GM19035 (cell line): ENCODE measurements around the gene KRT8.
A peak's percentile ranks its signal among the peaks of the same experiment; 100 is the strongest.
"Not testable (repeated sequence)": the region's sequence is repeated elsewhere in the genome, so short reads cannot be mapped to it uniquely, and the experiment has no call there.

ENCODE experiments used
- ATAC-seq: cut with Tn5 transposase; IDR thresholded peaks from one replicate; pipeline ENCODE4 v1.9.1; 2021; ENCODE audit not compliant: unreplicated experiment

Gene KRT8

DNA sequence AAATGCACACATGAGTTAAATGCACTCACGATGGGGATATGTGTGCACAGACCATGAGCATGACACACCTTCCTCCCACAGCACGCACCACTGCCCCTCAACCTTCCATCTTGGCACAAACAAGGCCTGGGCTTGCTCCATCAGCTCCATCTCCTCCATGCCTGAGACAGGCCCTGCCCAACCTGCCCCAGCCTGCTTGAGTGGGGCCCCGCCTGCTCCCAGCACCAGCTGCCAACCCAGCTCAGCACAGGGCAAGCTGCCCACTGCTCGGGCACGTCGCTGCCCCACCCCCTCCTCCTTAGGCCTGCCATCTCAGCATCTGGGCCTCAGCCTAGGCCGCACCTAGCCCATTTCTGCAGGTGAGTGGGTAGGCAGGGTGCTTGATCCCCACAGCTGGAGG, 28.5 kb downstream of the KRT8 start:
- no peak for ATAC-seq

GRCh38 chr12:52874573-52875435, 30.1 kb downstream of the KRT8 start:
- no peak for ATAC-seq

DNA sequence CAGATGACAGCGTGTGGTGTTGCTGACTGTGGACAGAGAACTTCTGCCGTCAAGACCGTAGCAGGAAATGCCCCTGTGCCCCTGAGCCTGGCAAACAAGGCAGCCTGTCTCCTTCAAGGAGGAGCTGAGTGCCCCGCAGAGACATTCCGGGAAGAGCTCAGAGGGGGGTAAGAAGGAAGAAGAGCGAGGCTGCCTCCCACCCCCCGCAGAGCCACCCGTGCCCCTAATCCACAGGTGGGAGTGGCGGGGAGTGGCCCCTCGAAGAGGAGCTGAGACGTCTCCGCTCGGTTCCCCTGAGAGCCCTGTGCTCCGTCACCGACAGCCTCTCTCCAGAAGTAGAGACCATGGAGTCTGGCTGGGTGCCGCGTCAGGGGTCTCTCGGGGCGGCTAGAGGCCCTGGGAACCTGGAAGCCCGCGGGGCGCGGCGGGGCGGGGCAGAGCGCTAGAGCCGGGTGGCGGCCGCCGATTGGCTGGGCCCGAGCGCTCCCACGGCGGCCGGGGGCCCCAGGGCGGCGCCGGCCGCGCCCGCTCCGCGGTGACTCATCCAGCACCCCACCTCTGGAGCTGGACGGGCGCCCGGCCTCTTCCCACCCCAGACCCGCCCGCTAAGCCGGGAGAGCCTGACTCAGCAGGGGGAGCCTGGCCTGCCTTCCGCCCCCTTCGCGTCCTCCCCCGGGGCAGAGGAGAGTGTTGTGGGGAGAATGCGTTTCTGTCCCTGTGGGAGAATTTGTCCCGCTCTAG, 30.9 kb downstream of the KRT8 start:
- no peak for ATAC-seq

- no peak for ATAC-seq
These were observed 31.4 kb downstream of the KRT8 start for GRCh38 chr12:52873513-52873831.

DNA sequence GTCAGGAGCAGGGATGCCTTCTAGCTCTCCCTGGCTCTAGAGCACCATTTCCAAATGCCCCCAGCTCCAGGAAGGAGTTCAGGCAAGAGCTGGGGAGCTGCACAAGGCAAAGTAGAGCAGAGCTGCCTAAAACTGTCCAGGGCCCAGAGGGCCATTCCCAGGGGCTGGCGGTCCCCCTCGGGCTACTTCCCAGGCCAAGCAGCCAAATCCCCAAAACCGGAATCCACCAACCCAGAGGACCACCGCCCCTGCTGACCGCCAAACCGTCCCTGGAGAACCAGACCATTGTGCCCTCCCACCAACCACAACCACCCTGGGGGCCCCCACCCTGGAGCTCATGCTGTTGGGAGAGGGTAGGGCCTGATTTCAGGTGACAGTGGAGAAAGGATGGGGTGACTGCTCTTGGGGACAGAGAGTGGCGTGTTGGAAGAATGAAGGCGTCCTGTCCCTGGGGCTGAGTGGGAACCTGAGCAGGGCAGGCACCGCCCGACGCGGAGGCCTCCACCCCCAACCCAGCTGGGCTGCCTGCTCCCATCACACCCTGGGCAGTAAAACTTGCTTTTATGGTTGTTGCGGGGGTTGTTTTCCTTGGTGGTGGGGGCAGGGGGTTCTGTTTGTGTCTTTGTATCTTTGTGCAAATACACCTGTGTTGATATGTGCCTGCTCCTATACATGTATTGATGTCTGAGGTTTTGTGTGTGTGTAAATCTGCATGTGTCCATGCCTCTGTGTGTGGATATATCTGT, 32.1 kb downstream of the KRT8 start:
- no peak for ATAC-seq

- ATAC-seq = no peak
These were observed 33.4 kb downstream of the KRT8 start for GRCh38 chr12:52871291-52872039.

DNA sequence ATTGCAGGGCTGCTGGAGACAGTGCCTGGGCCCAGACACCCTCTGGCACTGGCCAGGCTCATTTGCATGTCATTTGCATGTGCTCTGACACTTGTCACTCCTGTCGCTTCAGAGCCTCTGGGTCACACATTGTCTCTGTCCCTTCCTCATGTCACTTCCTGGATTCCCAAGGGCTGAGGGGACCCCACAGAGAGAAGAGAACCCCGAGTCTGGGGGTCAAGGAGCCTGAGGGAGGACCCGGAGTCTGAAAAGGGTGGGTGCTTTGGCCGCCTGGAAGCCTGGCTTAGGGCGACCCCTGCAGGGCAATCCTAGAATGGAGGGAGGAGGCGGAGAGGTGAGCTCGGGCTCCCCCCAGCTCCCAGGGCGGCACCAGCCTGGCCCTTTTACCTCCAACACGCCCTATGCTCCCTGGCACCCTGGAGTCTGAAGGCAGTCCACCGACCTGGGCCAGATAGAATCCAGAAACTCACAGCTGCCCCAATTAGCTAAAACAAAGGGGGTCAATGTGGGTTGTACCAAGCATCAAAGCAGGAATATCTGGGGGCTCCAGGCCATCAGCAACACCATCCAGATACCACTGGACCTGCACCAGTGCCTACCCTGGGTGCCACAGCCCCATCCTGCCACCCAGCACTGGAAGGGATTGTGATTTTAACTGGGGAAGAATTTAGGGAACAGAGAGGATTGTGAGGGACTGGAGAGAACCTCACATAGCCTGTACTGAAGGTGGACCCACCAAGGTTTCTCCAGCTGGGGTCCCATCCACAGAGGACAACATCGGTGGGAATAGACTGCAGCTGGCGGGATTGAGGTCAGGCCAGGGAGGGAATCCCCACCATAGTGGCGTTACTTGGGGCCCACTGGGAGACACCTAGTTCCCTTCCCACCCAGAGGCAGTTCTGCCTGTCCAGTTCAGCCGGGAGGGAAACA, 34.2 kb downstream of the KRT8 start:
- ATAC-seq = peak; percentile 73

DNA sequence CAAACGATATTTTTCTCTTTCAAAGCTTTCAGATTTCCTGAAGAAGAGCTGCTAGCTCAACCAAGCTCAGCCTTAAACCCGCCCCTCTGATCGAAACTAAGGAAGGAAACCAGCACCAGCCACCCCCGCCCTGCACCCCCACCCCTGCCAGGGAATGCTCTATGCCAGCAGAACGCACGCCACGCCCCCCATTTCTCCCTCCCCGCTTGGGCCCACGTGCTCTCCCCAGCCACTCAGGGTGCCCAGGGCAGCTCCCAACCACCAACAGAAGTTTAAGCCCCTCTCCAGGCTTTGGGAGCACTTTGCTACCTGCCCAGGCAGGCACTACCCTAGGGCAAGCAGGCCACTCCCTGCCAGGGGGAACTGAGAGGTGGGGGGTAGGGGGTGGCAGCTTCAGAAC, 37.2 kb downstream of the KRT8 start:
- ATAC-seq = no peak

DNA sequence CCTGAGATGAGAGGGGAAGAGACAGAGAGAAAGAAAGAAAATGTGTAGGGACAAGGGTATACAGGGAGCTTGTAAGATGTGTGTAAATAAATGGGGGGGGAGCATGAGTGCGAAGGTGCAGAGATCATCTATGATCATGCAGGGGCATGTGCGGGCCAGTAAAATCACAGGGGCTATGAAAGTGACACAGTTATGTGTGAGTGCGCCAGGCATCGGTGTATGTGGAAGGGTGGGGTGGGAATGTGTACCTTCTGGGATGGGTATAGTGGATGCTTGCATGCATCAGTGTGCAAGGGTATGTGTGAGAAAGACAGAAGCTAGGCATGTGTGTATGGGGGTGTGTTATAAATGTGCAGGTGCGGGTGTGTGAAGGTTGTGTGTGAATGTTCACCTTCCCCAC, 37.7 kb downstream of the KRT8 start:
- ATAC-seq = no peak

DNA sequence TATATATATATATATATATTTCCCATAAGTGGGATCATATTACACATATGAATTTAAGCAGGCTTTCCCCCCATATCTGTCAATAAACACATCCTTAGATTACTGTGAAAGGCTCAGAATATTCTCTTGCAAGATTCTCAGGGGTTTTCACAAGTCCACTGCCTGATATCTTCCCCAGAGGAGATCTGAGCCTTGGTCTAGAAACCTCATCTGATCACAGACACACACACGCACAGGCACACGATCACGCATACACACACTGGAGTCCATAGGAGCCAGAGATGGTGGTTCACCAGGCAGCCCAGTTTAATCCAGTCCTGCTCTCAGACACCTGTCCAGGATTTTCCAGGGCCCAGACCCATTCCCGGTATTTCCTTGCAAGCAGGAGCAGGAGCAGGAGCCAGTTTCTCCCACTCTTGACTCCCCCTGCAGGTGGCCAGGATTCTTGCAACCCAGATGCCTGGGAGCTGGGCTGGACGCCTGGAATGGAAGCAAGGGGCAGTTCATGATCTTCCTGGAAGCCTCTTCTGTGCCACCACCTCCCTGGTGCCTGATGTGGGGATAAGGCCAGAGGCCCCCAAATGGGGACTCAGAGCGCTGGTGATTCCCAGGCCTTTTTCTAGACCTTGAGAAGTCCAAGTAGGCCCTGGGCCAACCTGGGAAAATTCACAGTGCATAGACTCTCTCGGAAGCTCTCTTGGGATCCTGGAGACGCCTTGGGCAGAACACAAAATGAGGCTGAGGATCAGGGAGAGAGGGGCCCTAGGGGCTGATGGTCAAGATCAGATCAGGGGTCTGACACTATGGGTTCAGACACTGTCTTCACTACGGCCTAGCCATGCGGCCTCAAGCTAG, 39.6 kb downstream of the KRT8 start:
- ATAC-seq = no peak

- ATAC-seq = no peak
These were observed 42.9 kb downstream of the KRT8 start for GRCh38 chr12:52862023-52862422.

GRCh38 chr12:52861511-52861910, 43.4 kb downstream of the KRT8 start:
- ATAC-seq = no peak

GRCh38 chr12:52860102-52860823, 44.6 kb downstream of the KRT8 start:
- ATAC-seq = no peak

- ATAC-seq = no peak
These were observed 47.4 kb downstream of the KRT8 start for GRCh38 chr12:52857500-52857899.

DNA sequence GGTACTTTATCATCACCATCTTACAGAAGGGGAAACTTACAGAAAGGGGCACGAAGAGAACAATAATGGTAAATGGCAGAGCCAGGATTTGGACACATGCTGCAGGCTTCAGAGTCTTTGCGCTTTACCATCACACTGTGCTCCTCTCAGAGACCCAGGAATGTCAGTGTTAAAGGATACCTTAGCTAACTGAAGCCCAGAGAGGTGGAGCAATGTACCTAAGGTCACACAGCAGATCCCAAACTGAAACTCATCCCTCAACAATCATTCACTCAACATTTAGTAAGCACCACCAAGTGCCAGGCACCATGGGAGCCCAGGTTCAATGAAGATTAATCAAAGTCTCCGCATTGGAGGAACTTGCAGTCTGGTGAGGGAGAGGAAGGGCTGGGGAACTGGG, 48.1 kb downstream of the KRT8 start:
- ATAC-seq = no peak

GRCh38 chr12:52856077-52856476, 48.8 kb downstream of the KRT8 start:
- not testable (repeated sequence) for ATAC-seq

- ATAC-seq = no peak
These were observed 53.1 kb downstream of the KRT8 start for GRCh38 chr12:52851787-52852186.

DNA sequence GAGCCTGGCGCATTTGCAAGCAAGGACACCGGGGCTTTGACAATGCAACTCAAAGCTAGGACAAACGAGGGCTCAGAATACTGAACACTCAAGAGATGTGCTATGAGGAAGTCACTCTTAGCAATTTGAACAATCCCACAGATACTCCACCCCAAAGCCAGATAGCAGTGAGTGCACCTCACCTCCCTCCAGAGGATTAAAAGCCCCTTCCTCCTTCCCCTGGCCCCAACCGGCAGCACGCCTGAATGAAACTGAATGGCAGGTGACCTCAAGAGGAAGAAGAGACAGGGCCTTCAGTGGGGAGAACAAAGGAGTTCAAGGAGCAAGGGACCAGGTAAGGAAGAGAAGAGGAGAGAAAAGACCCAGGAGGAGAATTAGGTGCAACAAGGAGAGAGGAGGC, 54.2 kb downstream of the KRT8 start:
- ATAC-seq = no peak
